Skeletal muscle cell (primary cell): Measurements from ENCODE around the gene ATPAF1.
"Not testable (repeated sequence)": the region's sequence is repeated elsewhere in the genome, so short reads cannot be mapped to it uniquely, and the experiment has no call there.

ENCODE experiments used
- DNase-seq: peaks from one replicate; pipeline ENCODE4 v3.0.0-alpha.2; 2010; ENCODE audit warnings: low read depth
- H3K4me3 ChIP-seq: 2 replicates; pipeline ENCODE4 v1.5.1; 2011; ENCODE audit warnings: low read depth, mild to moderate bottlenecking, control low read depth, low read length, moderate library complexity

Gene ATPAF1, protein sequence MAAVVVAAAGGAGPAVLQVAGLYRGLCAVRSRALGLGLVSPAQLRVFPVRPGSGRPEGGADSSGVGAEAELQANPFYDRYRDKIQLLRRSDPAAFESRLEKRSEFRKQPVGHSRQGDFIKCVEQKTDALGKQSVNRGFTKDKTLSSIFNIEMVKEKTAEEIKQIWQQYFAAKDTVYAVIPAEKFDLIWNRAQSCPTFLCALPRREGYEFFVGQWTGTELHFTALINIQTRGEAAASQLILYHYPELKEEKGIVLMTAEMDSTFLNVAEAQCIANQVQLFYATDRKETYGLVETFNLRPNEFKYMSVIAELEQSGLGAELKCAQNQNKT

DNA sequence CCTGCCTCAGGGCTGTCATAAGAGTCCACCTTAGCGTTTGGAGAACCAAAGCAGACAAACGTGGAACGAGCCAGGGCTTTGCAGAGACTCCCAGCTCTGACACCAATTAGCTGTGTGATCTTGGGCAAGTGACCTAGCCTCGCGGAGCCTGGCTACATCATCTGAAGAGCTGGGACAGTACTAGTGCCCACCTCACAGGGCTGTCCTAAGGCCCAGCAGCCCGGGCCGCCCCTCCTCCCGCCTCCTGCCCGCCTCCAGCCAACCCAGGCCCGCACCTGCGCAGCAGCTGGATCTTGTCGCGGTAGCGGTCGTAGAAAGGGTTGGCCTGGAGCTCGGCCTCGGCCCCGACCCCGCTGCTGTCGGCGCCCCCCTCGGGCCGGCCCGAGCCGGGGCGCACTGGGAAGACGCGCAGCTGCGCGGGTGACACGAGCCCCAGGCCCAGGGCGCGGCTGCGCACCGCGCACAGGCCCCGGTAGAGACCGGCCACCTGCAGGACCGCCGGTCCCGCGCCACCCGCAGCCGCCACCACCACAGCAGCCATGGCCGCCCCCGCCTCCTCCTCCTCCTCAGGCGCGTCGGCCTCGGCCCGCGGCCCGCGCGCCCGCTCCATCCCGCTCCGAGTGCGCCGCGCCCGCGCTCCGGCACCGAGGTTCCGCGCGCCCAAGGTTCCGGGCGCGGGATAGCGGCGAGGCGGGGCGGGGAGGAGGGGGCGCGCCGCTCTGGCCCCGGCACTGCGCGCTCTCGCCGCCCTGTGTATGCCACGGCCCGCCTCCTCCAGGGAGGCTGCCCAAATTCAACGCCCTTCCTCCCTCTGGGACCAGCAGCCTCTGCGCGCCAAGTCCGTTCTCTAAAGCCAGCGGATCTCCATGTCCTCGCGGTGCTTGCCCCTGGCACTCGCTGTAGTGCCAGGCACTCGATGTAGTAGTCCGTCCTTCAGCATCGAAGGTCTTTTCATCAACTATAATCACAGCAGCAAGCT is at the start of gene ATPAF1:
TSS of gene ATPAF1 (minus strand) at position 583 of the 979 bp plus-strand sequence. CDS start at position 541, 42 bp downstream.
- no peak for DNase-seq
- peak within 1 kb of the TSS; percentile 72 for H3K4me3 ChIP-seq

DNA sequence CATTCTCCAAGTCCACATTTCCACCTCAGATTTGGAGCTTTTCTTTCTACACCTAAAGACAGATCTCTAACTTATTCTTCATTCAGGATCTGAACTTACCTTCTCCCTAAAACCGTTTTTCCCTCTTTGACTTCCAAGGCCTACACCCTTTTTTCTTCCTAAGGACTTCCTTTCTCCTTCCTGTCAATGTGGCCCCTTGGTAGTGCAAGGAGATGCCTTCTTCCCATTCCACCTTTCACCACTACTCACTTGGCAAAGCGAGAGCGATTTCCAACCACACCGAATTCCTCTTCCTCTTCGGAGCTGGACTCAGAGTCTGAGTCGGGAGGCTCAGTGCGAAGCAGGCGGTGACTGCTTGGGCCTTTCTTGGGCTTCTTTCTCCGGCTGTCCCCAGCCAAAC is 49.5 kb upstream of the ATPAF1 start:
- H3K4me3 ChIP-seq = peak overlapping the region; percentile 76
- no peak for DNase-seq

DNA sequence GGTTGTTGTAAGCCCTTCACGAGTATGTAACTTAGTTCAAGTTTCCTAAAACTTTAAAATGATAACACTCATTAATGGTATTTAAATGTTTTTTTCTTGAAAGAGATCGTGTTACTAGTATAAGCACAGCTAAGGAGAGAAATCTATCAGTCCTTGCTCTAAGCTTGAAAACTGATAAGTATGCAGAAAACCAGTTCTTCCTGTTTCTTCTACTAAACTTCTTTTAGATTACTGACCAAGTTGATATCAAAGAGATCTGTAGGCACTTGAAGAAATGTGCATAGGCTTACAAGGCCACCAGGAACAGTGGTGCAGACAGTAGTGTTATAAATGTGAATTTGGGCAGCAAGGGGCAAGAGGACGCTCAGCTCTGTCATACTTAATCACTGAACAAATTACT is 46.8 kb upstream of the ATPAF1 start:
- H3K4me3 ChIP-seq = no peak overlapping the region
- DNase-seq = no peak

DNA sequence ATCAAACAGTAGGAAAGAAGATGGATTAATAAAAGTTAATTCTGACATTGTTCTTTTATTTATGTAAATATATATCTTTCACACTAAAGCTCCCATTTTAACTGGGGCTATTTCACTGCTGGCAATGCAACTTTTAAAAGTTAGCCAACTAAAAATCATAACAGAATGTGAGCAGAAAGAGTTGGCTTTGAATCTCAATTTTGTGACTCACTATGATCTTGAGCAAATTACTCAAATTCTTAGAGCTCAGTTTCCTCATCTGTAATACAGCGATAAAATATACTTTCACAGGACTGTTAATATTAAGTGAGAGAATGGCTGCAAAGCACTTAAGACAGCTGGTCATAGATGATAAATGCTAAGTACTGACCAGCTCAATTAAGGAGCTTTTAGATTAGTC is 40.0 kb upstream of the ATPAF1 start:
- no peak for DNase-seq
- H3K4me3 ChIP-seq = no peak overlapping the region

- H3K4me3 ChIP-seq = no peak overlapping the region
- no peak for DNase-seq
Measured at GRCh38 chr1:46705408-46705807, 37.2 kb upstream of the ATPAF1 start.

- DNase-seq = no peak
- no peak overlapping the region for H3K4me3 ChIP-seq
Measured at GRCh38 chr1:46703927-46704641, 35.9 kb upstream of the ATPAF1 start.

DNA sequence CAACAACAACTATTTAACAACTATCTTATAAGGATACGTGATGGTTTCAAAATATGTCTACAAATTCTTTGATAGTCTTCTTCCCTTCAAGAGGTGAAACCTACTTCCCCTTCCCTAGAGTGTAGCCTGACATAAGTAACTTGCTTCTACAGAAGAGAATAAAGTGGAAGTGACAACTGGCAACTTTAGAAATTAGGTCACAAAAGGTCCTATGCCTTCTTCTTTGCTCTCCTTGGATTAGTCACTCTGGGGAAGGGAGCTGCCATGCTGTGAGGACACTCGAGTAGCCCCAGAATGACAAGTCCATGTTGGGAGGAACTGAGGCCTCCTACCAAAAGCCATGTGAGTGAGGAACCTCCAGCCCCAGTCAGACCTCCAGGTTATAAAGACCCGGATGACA is 31.5 kb upstream of the ATPAF1 start:
- no peak for DNase-seq
- no peak overlapping the region for H3K4me3 ChIP-seq

GRCh38 chr1:46697053-46697452 is 28.9 kb upstream of the ATPAF1 start:
- DNase-seq = no peak
- no peak overlapping the region for H3K4me3 ChIP-seq

DNA sequence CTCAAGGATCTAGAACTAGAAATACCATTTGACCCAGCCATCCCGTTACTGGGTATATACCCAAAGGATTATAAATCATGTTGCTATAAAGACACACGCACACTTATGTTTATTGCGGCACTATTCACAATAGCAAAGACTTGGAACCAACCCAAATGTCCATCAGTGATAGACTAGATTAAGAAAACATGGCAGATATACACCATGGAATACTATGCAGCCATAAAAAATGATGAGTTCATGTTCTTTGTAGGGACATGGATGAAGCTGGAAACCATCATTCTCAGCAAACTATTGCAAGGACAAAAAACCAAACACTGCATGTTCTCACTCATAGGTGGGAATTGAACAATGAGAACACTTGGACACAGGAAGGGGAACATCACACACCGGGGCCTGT is 26.5 kb upstream of the ATPAF1 start:
- not testable (repeated sequence) for DNase-seq, H3K4me3 ChIP-seq

DNA sequence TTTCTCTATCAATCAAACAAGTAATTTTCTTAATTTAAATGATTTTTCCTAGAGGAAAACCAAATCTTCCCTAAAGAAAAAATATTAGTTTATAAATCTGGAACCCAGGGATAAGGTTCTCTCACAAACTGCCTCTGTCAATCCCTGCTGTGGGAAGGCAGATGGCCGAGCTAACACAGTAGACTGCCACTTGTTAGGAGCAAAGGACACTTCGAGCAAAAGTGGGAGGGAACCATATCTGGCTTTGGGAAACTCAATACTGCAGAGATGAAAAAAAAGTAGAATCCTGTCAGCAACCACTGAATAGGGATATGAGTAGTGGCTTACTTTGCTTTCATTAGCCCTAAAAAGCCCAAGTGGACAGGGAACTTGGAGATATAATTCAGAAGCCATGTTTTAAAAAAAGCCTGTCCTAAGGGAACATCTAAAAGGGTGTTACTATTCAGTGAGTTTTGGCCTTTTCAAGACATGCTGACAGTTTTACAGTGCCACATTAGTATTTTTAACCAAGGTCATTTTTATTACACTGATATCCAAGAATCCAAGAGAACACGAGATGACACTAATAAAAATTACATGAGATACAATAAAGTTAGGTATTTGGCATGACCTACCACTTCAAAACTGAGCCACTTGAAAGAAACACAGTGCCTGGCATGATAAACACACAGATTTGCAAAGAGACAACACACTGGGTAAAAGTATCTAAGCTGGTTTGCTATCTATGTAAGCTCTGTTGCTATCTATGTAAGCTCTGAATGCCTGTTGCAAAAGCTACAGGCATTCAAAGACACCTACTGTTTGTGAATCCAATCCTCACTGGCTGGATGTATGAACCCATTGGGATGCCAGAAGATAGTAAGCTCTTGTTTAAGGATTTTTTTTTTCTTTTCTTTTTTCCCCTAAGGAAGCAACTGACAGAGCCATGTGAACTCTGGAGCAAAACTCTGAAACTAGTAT is 24.9 kb upstream of the ATPAF1 start:
- H3K4me3 ChIP-seq = no peak overlapping the region
- no peak for DNase-seq

DNA sequence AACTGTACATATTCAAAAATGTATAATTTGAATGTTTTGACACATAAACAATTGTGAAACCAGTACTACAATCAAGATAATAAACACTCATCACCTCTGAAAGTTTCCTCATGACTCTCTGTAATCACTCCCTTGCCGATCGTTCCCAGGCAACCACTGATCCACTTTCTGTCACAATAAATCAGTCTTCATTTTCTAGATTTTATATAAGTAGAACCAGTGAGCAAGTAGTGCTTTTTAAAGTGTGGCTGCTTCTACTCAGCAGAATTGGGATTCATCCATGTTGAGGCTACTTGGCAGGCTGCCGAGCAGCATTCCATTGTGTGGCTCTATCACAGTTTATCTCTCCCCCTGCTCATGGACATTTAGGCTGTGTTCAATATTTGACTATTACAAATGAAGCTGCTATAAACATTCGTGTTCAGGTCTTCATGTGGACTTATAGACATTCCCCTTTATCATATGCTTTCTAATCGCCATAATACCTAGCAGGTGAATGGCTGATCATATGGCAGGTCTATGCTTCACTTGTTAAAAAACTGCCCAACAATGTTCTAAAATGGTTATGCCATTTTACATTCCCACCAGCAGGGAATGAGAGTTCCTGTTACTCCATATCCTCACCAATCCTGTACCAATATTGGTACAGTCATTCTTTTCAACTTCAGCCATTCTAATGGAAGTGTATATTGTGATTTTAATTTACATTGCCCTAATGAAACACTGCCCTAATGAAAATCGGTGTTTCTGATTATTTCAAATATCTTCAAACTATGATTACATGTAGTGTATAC is 24.0 kb upstream of the ATPAF1 start:
- no peak overlapping the region for H3K4me3 ChIP-seq
- DNase-seq = no peak

DNA sequence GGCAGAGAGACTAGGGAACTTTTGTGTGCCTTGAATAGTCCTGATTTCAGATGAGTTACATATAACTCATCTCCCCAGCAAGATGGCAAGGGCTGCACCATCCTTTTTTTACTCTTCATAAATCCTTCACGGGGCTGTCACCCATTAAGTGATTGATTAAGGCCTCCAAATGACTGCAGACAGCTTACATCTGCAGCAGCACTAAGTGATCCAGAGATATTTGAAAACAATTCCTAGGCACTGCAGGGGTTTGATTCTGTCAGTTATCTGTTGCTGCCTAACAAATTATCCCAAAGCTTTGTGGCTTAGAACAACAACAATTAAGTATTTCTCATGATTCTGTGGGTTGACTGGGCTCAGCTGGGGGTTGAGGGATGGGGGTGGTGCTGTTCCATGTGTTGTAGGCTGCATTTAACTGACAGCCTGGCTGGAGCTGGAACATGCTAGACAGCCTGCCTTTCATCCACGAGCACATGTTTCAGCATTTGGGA is 22.8 kb upstream of the ATPAF1 start:
- DNase-seq = no peak
- H3K4me3 ChIP-seq = no peak overlapping the region

- H3K4me3 ChIP-seq = no peak overlapping the region
- no peak for DNase-seq
Measured at GRCh38 chr1:46689897-46690296, 21.7 kb upstream of the ATPAF1 start.

- DNase-seq = no peak
- H3K4me3 ChIP-seq = no peak overlapping the region
Measured at GRCh38 chr1:46689356-46689755, 21.2 kb upstream of the ATPAF1 start.

DNA sequence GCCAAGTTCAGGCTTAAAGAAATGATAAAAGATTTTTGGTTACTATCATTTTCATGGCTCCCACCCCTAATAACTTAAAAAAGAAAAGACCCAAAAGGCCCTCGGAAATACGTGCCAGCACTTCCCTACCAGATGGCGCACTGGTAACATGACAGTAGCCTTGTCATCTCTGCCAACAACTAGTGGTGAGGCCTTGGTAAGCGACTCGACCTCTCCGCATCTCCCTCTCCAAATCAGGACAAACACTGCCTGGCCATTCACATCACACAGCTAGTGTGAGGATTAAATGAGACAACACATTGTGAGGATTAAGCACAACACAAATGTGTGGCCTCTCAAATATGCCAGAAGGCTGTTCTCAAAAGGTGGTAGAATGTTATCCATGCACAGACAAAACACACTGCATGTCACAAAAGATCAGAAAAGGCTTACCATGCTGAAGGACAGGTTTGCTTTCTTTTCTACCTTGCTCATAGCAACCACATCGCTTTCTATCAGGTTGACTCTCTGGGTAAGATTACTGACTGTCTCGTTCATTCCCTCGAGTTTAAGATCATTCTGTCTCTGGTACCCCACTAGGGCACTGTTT is 19.9 kb upstream of the ATPAF1 start:
- no peak for DNase-seq

GRCh38 chr1:46687093-46687659 is 19.0 kb upstream of the ATPAF1 start:
- no peak overlapping the region for H3K4me3 ChIP-seq
- no peak for DNase-seq

More for the DNA sequence above, 19.9 kb upstream of the ATPAF1 start:
- H3K4me3 ChIP-seq = no peak overlapping the region

- DNase-seq = no peak
- H3K4me3 ChIP-seq = no peak overlapping the region
Measured at GRCh38 chr1:46686255-46686654, 18.1 kb upstream of the ATPAF1 start.
